Measurements from ENCODE around the gene ALDH3A1.

Gene ALDH3A1

GRCh38 chr17:19742495-19742894, 5.6 kb downstream of the ALDH3A1 start:
- DNase-seq (ENCODE audit: insufficient read length, low spot score) (no peak), FAIRE-seq (no peak)

GRCh38 chr17:19741832-19742457, 6.2 kb downstream of the ALDH3A1 start:
- DNase-seq (ENCODE audit: insufficient read length, low spot score) (no peak), FAIRE-seq (no peak)

GRCh38 chr17:19740933-19741332, 7.2 kb downstream of the ALDH3A1 start:
- DNase-seq (ENCODE audit: insufficient read length, low spot score) (no peak), FAIRE-seq (no peak)

- FAIRE-seq (no peak), DNase-seq (ENCODE audit: insufficient read length, low spot score) (no peak)
Observed at GRCh38 chr17:19739241-19740201, 8.6 kb downstream of the ALDH3A1 start.

DNA sequence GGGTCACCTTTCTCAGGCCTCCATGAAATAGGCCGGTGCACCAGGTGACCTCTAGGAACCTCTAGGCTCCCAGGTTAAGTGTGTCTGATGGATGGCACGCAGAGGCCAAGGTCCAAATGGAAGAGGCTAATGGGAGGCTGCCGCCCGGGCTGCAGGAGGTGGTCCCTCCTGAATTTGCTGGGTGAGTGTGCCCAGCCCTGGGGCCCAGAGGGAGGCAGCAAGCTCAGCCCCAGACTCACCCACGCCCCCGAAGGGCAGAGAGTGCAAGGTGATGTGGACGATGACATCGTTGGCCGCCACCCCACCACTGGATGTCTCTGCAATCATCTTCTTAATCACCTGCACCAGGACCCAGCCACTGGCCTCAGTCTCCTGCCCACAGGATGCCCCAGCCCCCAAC, 9.3 kb downstream of the ALDH3A1 start:
- FAIRE-seq (no peak), DNase-seq (ENCODE audit: insufficient read length, low spot score) (no peak)

- no peak for FAIRE-seq
Observed at GRCh38 chr17:19738073-19738449, 10.0 kb downstream of the ALDH3A1 start.

GRCh38 chr17:19737305-19738072, 10.6 kb downstream of the ALDH3A1 start:
- DNase-seq (ENCODE audit: insufficient read length, low spot score) (no peak), FAIRE-seq (no peak)

More at GRCh38 chr17:19738073-19738449, 10.0 kb downstream of the ALDH3A1 start:
- no peak for DNase-seq (ENCODE audit: insufficient read length, low spot score)

- no peak for FAIRE-seq
- DNase-seq (ENCODE audit: insufficient read length, low spot score) = no peak
Observed at GRCh38 chr17:19736071-19736470, 12.0 kb downstream of the ALDH3A1 start.

DNA sequence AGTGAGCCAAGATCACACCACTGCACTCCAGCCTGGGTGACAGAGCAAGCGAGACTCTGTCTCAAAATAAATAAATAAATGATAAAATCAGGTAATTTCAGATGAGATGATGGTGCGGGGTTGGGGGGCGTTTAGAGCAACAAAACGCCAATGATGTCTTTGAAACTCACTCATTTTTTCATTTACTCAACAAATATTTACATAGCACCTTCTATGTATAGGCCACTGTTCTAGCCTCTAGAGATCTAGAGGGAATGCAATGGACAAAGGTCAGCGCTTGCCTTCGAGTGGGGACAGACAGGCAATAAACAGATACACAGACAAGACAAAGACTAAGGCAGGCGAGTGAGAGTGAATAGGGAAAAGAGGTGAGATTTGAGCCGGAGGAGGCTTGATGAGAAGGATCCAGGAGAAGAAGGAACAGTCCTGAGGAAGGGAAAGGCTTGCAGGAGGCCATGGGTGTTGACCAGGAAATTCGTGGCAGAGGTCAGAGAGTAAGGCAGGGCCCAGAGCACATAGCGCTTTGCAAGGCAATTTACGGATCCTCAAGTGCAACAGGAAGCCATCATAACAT, 14.1 kb downstream of the ALDH3A1 start:
- no peak for FAIRE-seq
- DNase-seq (ENCODE audit: insufficient read length, low spot score) = no peak

GRCh38 chr17:19731626-19732025, 16.5 kb downstream of the ALDH3A1 start:
- DNase-seq (ENCODE audit: insufficient read length, low spot score) (no peak), FAIRE-seq (no peak)

DNA sequence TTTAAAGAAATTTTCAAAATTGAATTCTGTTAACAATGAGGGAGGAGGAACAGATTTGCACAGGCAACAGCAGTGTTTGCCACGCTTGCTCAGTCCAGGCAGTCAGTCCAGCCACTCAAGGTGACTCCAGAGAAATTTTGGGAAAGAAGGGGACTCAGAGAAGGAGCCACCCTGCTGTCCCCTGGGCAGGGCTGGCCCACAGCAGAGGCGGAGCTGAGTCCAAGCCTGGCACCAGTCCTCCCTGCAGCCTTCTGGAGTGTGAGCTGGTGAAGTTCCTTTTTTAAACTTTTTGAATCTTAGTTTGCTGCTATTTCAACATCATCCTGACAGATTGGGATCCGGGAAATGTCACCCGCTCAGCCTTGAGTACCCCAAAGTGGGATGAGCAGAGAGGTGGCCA, 17.3 kb downstream of the ALDH3A1 start:
- FAIRE-seq (no peak), DNase-seq (ENCODE audit: insufficient read length, low spot score) (no peak)

DNA sequence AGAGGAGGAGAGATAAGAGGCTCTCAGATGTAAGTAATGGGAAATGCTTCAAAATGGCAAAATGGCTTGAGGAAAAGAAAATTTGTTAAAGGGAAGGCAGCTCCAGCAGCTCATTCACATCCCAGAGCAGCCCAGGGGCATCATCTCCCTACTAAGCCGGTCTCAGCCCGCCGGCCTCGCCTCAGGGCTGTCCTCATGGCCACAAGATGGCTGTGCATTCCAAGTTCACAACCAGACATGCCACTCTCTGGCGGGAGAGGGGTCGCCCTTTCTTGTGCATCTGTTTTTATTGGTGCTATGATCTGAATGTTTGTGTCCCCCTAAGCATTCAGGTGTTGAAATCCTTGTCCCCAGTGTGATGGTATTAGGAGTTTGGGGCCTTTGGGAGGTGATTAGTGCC, 18.2 kb downstream of the ALDH3A1 start:
- DNase-seq (ENCODE audit: insufficient read length, low spot score) = no peak
- FAIRE-seq = no peak

DNA sequence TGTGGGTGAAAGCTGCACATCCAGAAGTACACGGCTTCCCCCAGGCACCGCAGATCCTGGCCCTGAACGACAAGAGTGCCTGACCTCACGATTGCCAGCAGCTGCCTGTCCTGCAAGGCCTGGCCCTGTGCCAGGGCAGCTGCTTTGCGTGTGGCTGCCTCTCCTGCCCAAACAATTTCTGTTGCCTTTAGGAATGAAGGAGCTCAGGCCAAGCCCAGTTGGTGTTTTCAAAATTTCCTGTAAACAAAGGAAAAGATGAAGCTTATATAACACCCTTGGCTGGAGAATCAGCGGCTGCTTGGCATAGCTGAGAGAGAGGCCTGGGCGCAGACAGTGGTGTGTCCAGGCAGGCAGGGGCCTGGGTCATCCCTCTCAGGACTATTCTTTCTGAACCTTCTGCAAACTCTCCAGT, 20.0 kb downstream of the ALDH3A1 start:
- DNase-seq (ENCODE audit: insufficient read length, low spot score) = no peak
- no peak for FAIRE-seq

DNA sequence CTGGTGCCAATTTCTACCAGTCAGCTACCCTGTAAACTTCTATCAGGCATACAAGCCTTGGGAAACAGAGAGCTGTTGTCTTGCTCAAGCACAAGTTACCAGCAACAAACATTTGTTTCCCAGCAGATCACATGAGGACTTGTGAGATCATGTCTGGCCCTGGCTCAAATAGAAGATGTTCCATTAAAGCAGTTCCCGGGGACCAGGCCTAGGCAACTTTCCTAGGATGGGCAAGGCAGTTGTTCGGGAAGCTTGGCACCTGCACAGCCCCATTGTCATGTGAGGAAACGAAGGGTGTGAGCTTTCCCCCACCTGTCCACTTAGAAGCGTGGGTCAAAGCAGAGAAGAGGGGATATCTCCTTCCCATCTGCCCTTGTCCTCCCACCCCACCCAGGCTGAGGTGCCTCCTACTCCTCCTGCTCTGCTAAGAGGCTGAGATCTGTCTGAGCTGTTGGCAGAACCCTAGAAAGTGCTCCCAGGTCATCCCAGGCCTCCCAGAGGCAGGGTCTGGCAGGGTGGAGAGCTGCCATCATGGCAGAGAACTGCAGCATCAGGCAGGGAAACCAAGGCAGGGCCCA, 20.5 kb downstream of the ALDH3A1 start:
- FAIRE-seq = no peak
- DNase-seq (ENCODE audit: insufficient read length, low spot score) = no peak

- no peak for FAIRE-seq
- DNase-seq (ENCODE audit: insufficient read length, low spot score) = no peak
Observed at GRCh38 chr17:19726631-19727376, 21.3 kb downstream of the ALDH3A1 start.

DNA sequence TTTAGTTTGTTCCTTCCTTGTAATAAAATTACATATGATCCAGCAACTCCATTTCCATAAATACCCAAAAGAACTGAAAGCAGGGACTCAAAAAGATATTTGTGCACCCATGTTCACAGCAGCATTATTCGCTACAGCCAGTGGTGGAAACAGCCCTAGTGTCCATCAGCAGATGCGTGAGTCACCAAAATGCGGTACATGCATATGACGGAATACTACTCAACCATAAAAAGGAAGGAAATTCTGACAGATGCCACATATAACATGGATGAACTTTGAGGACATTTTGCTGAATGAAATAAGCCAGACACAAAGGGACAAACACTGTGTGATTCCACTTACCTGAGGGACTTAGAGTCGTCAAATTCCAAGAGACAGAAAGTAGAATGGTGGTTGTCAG, 22.6 kb downstream of the ALDH3A1 start:
- FAIRE-seq = no peak
- DNase-seq (ENCODE audit: insufficient read length, low spot score) = no peak

- FAIRE-seq = no peak
- no peak for DNase-seq (ENCODE audit: insufficient read length, low spot score)
Observed at GRCh38 chr17:19724501-19725420, 23.3 kb downstream of the ALDH3A1 start.

- no peak for FAIRE-seq
Observed at GRCh38 chr17:19723964-19724363, 24.1 kb downstream of the ALDH3A1 start.

More at GRCh38 chr17:19723964-19724363, 24.1 kb downstream of the ALDH3A1 start:
- no peak for DNase-seq (ENCODE audit: insufficient read length, low spot score)

All from GM19239 (cell line).